OCI-LY7 (cell line): ENCODE measurements around the gene LY86. TPM values are rescaled to one million over a fixed set of nuclear protein-coding genes. Genes with fewer than 3 reads are reported as not detected.

Source experiments
- BruUV-seq: library from RNA; stranded (reverse); fragments of 400-500 nt; replicated peaks from 2 replicates; lab custom pipeline; 2021; lab: Mats Ljungman, UMichigan
- CTCF ChIA-PET: fragments of 300-600 bp; sonication (Branson Sonifier 250); formaldehyde crosslinking; loops from one replicate; lab custom pipeline; 2022; ENCODE audit warnings: antibody characterized with exemption; ENCODE audit not compliant: unreplicated experiment; lab: Charles Lee
- POLR2A ChIA-PET: fragments of 300-600 bp; sonication (Branson Sonifier 250); formaldehyde crosslinking; loops from one replicate; lab custom pipeline; 2022; ENCODE audit warnings: antibody characterized with exemption; lab: Charles Lee
- DNase-seq: peaks from one replicate; pipeline ENCODE4 v3.0.0-alpha.2; 2015; ENCODE audit warnings: low spot score
- H2AFZ ChIP-seq: fragments of 200-600 bp; sonication (generic), shearing (Covaris generic); 2 replicates; pipeline ENCODE4 v1.6.1; 2014; ENCODE audit warnings: mild to moderate bottlenecking, antibody characterized with exemption, low read length, moderate library complexity
- H3K27ac ChIP-seq: fragments of 200-600 bp; sonication (generic); 2 replicates; pipeline ENCODE4 v1.5.1; 2014; ENCODE audit warnings: mixed run types, low read depth, mild to moderate bottlenecking, moderate library complexity, low read length, inconsistent platforms; ENCODE audit not compliant: poor library complexity, severe bottlenecking
- H3K36me3 ChIP-seq: fragments of 200-600 bp; sonication (generic); 2 replicates; pipeline ENCODE4 v1.6.1; 2014; ENCODE audit warnings: mild to moderate bottlenecking, antibody characterized with exemption, low read length, moderate library complexity, mixed read lengths; ENCODE audit not compliant: insufficient read depth
- H3K4me1 ChIP-seq: fragments of 200-600 bp; sonication (generic); 2 replicates; pipeline ENCODE4 v1.5.1; 2014; ENCODE audit warnings: mild to moderate bottlenecking, low read length; ENCODE audit not compliant: insufficient read depth, poor library complexity, severe bottlenecking
- H3K4me2 ChIP-seq: fragments of 200-600 bp; sonication (generic); 2 replicates; pipeline ENCODE4 v1.6.1; 2014; ENCODE audit warnings: mild to moderate bottlenecking, low read length
- H3K4me3 ChIP-seq: fragments of 200-600 bp; sonication (generic); 2 replicates; pipeline ENCODE4 v1.5.1; 2014; ENCODE audit warnings: mild to moderate bottlenecking, low read depth, low read length; ENCODE audit not compliant: poor library complexity, severe bottlenecking
- H3K79me2 ChIP-seq: fragments of 200-600 bp; sonication (generic); 2 replicates; pipeline ENCODE4 v1.6.1; 2016; ENCODE audit warnings: low read depth, mild to moderate bottlenecking, low read length, moderate library complexity, mixed read lengths; ENCODE audit not compliant: insufficient read depth
- H3K9me2 ChIP-seq: fragments of 200-600 bp; sonication (generic); 2 replicates; pipeline ENCODE4 v1.6.1; 2016; ENCODE audit warnings: mild to moderate bottlenecking, low read length, mixed read lengths; ENCODE audit not compliant: insufficient read depth
- H3K9me3 ChIP-seq: fragments of 200-600 bp; sonication (generic); 2 replicates; pipeline ENCODE4 v1.6.1; 2014; ENCODE audit warnings: mild to moderate bottlenecking, mixed run types, low read length, mixed read lengths
- H4K20me1 ChIP-seq: fragments of 200-600 bp; sonication (generic); 2 replicates; pipeline ENCODE4 v1.6.1; 2014; ENCODE audit warnings: mild to moderate bottlenecking, antibody characterized with exemption, low read length, moderate library complexity, mixed read lengths; ENCODE audit not compliant: insufficient read depth
- EZH2phosphoT487 ChIP-seq: fragments of 200-600 bp; sonication (generic); IDR thresholded peaks from 2 replicates; pipeline ENCODE4 v1.6.1; 2018; ENCODE audit warnings: low read depth, borderline replicate concordance, mild to moderate bottlenecking, mixed run types, antibody characterized with exemption, low read length, moderate library complexity, mixed read lengths
- intact Hi-C: fragments of 100-400 bp; cut with micrococcal nuclease; formaldehyde crosslinking; loops from one replicate; pipeline ENCODE4 v1.10.0; 2022; ENCODE audit not compliant: unreplicated experiment
- total RNA-seq, 2 experiments: library from RNA; depleted of rRNA in 1 of 2; stranded (reverse); fragments of >200 nt in 1 of 2; shearing (Covaris generic) in 1 of 2; gene quantifications; 2 replicates each; pipeline ENCODE4 v1.2.3, GENCODE V29; 2014 to 2022
- TF ChIP-seq, protein P1 (sequence below): fragments of 200-600 bp; sonication (generic); conservative IDR thresholded peaks from 2 replicates; pipeline ENCODE4 v1.5.1; 2014; ENCODE audit warnings: mild to moderate bottlenecking, antibody characterized with exemption, low read length, moderate library complexity, mixed read lengths

LY86 gene
- total RNA-seq, 2 experiments from 2014 or later = 48.4 to 62.8 TPM

DNA sequence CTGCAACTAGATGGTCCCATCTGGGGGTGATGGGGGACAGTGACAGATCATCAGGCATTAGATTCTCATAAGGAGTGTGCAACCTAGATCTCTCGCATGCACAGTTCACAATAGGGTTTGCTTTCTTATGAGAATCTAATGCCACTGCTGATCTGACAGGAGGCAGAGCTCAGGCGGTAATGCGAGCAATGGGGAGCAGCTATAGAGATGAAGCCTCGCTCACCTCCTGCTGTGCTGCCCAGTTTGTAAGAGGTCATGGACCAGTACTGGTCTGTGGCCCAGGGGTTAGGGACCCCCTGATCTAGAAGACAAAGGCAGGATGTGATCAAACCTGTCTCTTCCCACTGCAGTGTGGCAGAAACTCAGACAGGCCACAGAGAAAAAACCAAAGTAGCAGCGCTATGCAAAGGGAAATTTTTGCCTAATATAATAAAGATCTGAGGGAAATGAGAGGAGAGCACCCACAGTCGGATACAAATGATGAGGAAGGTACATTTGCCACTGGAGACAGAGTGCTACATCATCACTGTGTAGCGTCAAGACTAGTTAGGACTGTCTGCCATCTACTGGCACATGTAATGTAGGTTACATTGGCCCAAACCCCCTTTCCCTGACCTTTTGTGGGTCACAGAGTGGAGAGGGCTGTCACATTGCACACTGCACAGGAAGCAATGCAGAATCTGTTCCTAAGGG, 4.1 kb upstream of the LY86 start:
- Histone ChIP-seq H3K4me2 (peak overlapping the region; percentile 70), H3K9me2 (no peaks in the 10 kb centered on the region), H3K9me3 (no peaks in the 10 kb centered on the region), H3K27ac (peak overlapping the region; percentile 70), H4K20me1 (no peaks in the 10 kb centered on the region), H2AFZ (0 out of 2 replicates have a peak overlapping the region, but pooled peaks have one; percentile 2), H3K4me1 (peaks cover 46% of the 10 kb centered on the region), H3K36me3 (peaks cover 38% of the 10 kb centered on the region), H3K79me2 (peaks cover 53% of the 10 kb centered on the region), H3K4me3 (peak overlapping the region; percentile 76)
- TF ChIP-seq EZH2phosphoT487 = no peak
- TF ChIP-seq, protein P1, sequence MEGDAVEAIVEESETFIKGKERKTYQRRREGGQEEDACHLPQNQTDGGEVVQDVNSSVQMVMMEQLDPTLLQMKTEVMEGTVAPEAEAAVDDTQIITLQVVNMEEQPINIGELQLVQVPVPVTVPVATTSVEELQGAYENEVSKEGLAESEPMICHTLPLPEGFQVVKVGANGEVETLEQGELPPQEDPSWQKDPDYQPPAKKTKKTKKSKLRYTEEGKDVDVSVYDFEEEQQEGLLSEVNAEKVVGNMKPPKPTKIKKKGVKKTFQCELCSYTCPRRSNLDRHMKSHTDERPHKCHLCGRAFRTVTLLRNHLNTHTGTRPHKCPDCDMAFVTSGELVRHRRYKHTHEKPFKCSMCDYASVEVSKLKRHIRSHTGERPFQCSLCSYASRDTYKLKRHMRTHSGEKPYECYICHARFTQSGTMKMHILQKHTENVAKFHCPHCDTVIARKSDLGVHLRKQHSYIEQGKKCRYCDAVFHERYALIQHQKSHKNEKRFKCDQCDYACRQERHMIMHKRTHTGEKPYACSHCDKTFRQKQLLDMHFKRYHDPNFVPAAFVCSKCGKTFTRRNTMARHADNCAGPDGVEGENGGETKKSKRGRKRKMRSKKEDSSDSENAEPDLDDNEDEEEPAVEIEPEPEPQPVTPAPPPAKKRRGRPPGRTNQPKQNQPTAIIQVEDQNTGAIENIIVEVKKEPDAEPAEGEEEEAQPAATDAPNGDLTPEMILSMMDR = peak; percentile 79
- DNase-seq = peak; percentile 87
- intact Hi-C loops = loop anchor here (1.0 to 10.0 kb wide), 6 partner anchors 27 to 1800 kb away; partner anchors contain the start of genes CAGE1, RIOK1 and TXNDC5
- BruUV-seq = no TSS peak
- ChIA-PET POLR2A (interaction anchor here (0.6 to 6.4 kb wide), 4 partner anchors 26 to 98 kb away, joined by 3 to 84 read pairs (median 6); no protein-coding TSS in a partner anchor), CTCF (interaction anchor here (0.5 to 0.6 kb wide), 2 partner anchors 9 to 1327 kb away, joined by 3 read pairs; no protein-coding TSS in a partner anchor)

DNA sequence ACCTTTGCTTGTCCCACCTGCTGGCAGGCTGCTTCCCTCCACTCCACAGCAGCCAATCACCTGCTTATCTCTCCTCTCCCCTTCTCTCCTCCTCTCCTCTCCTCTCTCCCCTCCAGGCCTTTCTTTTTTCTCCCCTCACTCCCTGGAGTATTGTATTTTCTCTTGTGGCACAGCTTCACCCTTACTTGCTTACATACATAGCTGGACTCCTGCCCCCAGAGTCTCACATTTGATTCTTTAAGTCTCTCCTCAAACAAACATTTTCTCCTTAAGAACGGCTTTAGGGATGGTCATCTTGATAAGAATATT, 3.6 kb upstream of the LY86 start:
- H3K4me1 ChIP-seq = peaks cover 46% of the 10 kb centered on the region
- H3K9me2 ChIP-seq = no peaks in the 10 kb centered on the region
- H3K79me2 ChIP-seq = peaks cover 58% of the 10 kb centered on the region
- intact Hi-C loops = loop anchor here (5.0 to 10.0 kb wide), 5 partner anchors 178 to 1800 kb away; partner anchors contain the start of genes CAGE1, RIOK1 and TXNDC5
- TF ChIP-seq EZH2phosphoT487 = no peak
- TF ChIP-seq, protein P1 = peak; percentile 19; the same call in 1 of the 2 replicates
- no peaks in the 10 kb centered on the region for H4K20me1 ChIP-seq
- BruUV-seq = no TSS peak
- peak overlapping the region; percentile 70 for H3K4me2 ChIP-seq
- no peaks in the 10 kb centered on the region for H3K9me3 ChIP-seq
- ChIA-PET POLR2A (interaction anchor here (0.6 to 6.4 kb wide), 3 partner anchors 20 to 98 kb away, joined by 3 to 84 read pairs (median 14); no protein-coding TSS in a partner anchor), CTCF (interaction anchor here (0.5 to 0.6 kb wide), 2 partner anchors 176 to 1326 kb away, joined by 3 read pairs; no protein-coding TSS in a partner anchor)
- peaks cover 33% of the 10 kb centered on the region for H3K36me3 ChIP-seq
- H3K4me3 ChIP-seq = peak overlapping the region; percentile 76
- no peak for DNase-seq
- 0 out of 2 replicates have a peak overlapping the region, but pooled peaks have one; percentile 2 for H2AFZ ChIP-seq
- H3K27ac ChIP-seq = peak overlapping the region; percentile 70
